Stimulated activated naive CD8-positive, alpha-beta T cell treated with anti-CD3 and anti-CD28 coated beads, Interleukin-15, amount 100 ng/mL, for 72 hours (primary cell): Measurements from ENCODE around the gene EHD1.

Source experiments
- ATAC-seq: fragments of 150-1000 bp; cut with Tn5 transposase; 2 replicates; pipeline ENCODE4 v1.10.0; 2021; ENCODE audit warnings: mild to moderate bottlenecking, moderate library complexity
- DNase-seq, 2 donors: peaks; one replicate each; pipeline ENCODE4 v3.0.0; 2021 to 2022
- H3K27ac Mint-ChIP-seq, 2 donors: one replicate each; pipeline ENCODE4 v1.8.0; 2022; ENCODE audit warnings: mild to moderate bottlenecking in 2 of 2, mixed read lengths in 2 of 2, moderate library complexity in 2 of 2
- H3K27me3 Mint-ChIP-seq: one replicate; pipeline ENCODE4 v1.8.0; 2022; ENCODE audit warnings: mixed read lengths
- H3K4me1 Mint-ChIP-seq: one replicate; pipeline ENCODE4 v1.8.0; 2022; ENCODE audit warnings: mild to moderate bottlenecking, mixed read lengths
- H3K4me3 Mint-ChIP-seq, 2 donors: one replicate each; pipeline ENCODE4 v1.8.0; 2022; ENCODE audit warnings: mild to moderate bottlenecking in 2 of 2, mixed read lengths in 2 of 2, moderate library complexity in 1 of 2
- H3K9me3 Mint-ChIP-seq, 2 donors: one replicate each; pipeline ENCODE4 v1.8.0; 2022; ENCODE audit warnings: mixed read lengths in 2 of 2

The EHD1 gene

GRCh38 chr11:64841592-64842365 lies 36.6 kb downstream of the EHD1 start:
- no peaks in the 10 kb centered on the region for H3K9me3 Mint-ChIP-seq
- peaks cover 29% of the 10 kb centered on the region for H3K4me1 Mint-ChIP-seq
- no peak overlapping the region for H3K4me3 Mint-ChIP-seq
- H3K27ac Mint-ChIP-seq: peak overlapping the region in 1 of 2 donors; percentile 66
- DNase-seq: no peak
- H3K27me3 Mint-ChIP-seq: no peaks in the 10 kb centered on the region
- ATAC-seq: no peak

DNA sequence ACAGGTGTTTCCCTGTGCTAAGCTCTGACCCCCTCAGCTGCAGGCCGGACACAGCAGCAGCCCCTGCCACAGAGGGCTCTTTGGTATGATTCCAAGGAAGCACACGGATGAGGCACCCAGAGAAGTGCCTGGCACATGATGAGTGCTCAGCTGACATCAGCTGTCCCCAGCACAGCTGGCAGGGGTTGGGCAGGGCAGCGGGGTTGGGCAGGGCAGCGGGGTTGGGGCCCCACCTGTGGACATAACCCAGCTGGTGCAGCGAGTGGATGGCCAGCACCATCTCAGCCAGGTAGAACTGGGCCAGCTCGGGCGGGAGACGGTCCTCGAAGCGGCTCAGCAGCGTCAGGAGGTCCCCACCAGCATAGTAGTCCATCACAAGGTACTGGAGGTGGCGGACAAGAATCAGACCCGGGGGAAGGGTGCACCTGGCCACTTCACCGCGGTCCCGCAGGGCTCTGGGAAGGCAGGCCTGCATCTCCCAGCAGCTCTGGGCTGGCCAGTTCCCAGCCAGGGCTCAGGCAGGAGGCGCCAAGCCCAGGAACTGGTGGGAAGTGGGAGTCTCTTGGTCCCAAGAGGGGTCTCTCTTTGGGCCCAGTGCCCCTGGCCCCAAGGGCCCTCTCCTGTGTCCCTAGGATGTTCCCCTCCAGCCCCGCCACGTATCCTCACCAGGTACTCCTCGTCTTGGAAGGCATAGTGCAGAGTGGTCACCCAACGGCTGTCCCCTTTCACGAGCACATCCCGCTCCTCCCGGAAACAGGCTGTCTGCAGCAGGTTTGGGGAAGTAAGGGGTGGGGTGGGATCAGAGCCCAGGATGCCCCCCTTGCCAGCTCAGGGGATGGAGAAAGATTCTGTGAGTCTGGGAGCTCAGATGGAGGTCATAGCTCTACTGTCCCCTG lies 38.3 kb downstream of the EHD1 start:
- no peak for DNase-seq
- H3K4me3 Mint-ChIP-seq: no peak overlapping the region
- H3K27me3 Mint-ChIP-seq: no peaks in the 10 kb centered on the region
- H3K9me3 Mint-ChIP-seq: no peaks in the 10 kb centered on the region
- peaks cover 20% of the 10 kb centered on the region for H3K4me1 Mint-ChIP-seq
- no peak for ATAC-seq
- H3K27ac Mint-ChIP-seq: no peak overlapping the region

- Mint-ChIP-seq H3K4me3 (no peak overlapping the region), H3K27ac (no peak overlapping the region)
- DNase-seq: no peak
These were observed 39.1 kb downstream of the EHD1 start for GRCh38 chr11:64839335-64839734.

GRCh38 chr11:64838600-64839334 lies 39.7 kb downstream of the EHD1 start:
- no peak overlapping the region for H3K4me3 Mint-ChIP-seq
- H3K9me3 Mint-ChIP-seq: no peaks in the 10 kb centered on the region
- H3K27me3 Mint-ChIP-seq: no peaks in the 10 kb centered on the region
- no peak overlapping the region for H3K27ac Mint-ChIP-seq
- no peak for DNase-seq
- peaks cover 11% of the 10 kb centered on the region for H3K4me1 Mint-ChIP-seq
- ATAC-seq: no peak

More at GRCh38 chr11:64839335-64839734, 39.1 kb downstream of the EHD1 start:
- no peak for ATAC-seq
- Mint-ChIP-seq H3K9me3 (no peaks in the 10 kb centered on the region), H3K4me1 (peaks cover 16% of the 10 kb centered on the region), H3K27me3 (no peaks in the 10 kb centered on the region)

GRCh38 chr11:64837887-64838351 lies 40.5 kb downstream of the EHD1 start:
- peaks cover 3% of the 10 kb centered on the region for H3K4me1 Mint-ChIP-seq
- no peak for DNase-seq
- no peaks in the 10 kb centered on the region for H3K9me3 Mint-ChIP-seq
- no peak for ATAC-seq
- H3K27me3 Mint-ChIP-seq: no peaks in the 10 kb centered on the region
- H3K27ac Mint-ChIP-seq: no peak overlapping the region
- no peak overlapping the region for H3K4me3 Mint-ChIP-seq

GRCh38 chr11:64836448-64837072 lies 41.9 kb downstream of the EHD1 start:
- DNase-seq (no peak), ATAC-seq (no peak)
- H3K27me3 Mint-ChIP-seq: no peaks in the 10 kb centered on the region
- H3K4me3 Mint-ChIP-seq: no peak overlapping the region
- no peak overlapping the region for H3K27ac Mint-ChIP-seq
- H3K4me1 Mint-ChIP-seq: no peaks in the 10 kb centered on the region
- H3K9me3 Mint-ChIP-seq: no peaks in the 10 kb centered on the region

DNA sequence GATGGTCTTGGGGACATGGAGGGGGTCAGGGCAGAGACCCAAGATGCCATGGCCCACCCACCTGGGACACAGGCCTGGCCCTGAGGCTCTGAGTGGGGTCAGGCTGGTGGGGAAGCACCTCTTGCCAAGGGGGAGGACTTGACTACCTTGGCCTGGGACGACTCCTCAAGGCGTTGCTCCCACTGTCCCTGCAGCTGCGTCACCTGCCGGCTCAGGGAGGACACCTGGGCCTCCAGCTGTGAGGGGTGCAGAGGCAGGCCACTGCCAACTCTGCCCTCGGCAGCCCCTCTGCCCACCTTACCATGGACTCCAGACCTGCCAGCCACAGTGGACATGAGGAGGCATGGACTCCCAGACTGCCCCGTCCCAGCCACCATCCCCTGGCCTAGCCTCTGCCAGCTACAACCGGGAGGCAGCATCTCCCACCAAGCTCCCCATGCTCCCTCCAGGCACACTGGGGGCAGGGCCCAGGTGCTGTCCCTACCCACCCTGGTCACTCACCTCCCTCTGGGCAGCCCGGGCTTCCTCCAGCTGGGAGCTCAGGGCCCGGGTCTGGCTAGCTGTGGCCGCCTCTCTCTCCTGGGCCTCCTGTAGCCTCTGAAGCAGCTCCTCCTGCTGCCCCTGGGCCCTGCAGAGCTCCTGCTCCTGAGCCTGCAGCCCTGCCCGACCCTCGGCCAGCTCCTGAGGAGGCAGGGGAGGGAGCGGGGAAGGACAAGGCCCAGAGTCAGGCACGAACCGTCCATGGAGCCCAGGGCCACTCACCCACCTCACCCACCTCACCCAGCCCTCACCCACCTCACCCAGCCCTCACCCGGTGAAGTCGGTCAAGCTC lies 42.6 kb downstream of the EHD1 start:
- ATAC-seq (no peak), DNase-seq (no peak)
- Mint-ChIP-seq H3K4me3 (no peak overlapping the region), H3K9me3 (no peaks in the 10 kb centered on the region), H3K27me3 (no peaks in the 10 kb centered on the region), H3K4me1 (no peaks in the 10 kb centered on the region), H3K27ac (no peak overlapping the region)

DNA sequence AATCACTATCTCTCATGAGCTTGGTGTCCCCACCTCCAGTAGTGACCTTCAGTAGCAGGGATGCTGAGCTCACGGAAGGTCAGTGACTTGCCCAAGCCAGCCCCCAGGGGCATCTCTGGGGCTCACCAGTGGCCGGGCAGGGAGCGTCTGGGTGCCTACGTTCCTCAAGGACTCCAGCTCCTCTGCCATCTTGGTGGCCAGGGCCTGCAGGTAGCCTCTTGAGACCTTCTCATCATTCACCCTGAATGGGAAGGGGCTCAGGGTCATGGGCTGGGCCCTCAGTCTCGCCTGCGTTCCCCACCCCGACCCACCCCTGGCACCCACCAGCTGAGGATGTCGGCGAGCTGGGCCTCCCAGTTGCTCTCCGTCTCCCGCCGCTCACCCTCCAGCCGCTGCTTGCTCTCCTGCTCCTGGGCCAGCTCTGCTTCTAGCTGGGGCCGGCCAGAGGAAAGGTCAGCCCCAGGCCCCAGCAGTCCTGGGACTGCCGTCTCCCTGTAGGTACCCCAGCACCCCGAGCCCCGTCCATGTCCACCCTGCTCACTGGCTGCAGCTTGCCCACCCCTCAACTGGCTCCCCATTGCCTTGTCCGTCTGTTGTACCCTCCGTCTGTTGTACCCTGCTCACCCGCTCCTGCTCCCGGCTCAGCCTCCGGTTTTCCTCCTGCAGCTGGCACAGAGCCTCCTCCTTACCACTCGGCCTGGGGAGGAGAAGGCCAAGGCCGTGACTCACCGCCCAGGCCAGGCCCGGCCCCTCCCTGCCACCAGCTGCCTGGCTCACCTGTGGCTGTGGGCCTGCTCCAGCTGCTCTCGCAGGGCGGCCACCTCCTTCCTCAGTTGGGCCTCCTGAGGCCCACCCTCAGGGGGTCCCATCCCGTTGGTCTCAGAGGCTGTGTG lies 43.5 kb downstream of the EHD1 start:
- H3K27ac Mint-ChIP-seq: no peak overlapping the region
- no peak for DNase-seq
- ATAC-seq: no peak
- H3K9me3 Mint-ChIP-seq: no peaks in the 10 kb centered on the region
- no peaks in the 10 kb centered on the region for H3K4me1 Mint-ChIP-seq
- H3K4me3 Mint-ChIP-seq: no peak overlapping the region
- no peaks in the 10 kb centered on the region for H3K27me3 Mint-ChIP-seq

DNA sequence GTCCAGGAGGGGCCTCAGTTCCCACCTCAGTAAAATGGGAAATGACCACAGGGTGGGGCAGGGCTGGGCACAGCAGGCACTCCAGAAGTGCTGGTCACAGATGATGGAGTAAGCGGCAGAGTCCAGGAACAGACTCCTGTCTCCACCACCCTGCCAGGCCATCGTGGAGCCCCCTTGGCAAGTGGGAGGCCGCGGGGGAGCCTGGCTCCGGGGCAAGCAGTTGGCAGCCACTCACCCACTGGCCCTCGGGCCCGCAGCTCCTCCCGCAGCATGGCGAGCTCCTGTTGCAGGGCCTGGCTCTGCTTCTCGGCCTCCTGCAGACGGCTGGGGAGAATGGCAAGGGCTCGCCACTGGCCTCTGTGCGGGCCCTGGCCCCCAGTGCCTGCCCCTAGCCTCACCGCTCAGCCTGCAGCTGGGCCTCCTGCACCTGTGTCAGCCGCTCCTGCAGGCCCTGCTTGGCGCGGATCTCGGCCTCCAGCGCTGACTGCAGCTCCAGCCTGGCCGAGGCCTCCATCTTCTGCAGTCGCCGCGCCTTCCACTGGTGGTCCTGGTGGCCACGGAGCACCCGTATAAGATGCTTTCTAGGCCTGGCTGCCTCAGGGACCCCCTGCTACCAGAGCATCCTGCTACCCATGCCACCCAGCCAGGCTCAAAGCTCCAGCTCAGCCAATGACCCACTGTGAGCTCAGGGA lies 44.2 kb downstream of the EHD1 start:
- DNase-seq: no peak
- Mint-ChIP-seq H3K4me1 (no peaks in the 10 kb centered on the region), H3K27ac (no peak overlapping the region), H3K4me3 (no peak overlapping the region), H3K27me3 (no peaks in the 10 kb centered on the region), H3K9me3 (no peaks in the 10 kb centered on the region)
- ATAC-seq: no peak

DNA sequence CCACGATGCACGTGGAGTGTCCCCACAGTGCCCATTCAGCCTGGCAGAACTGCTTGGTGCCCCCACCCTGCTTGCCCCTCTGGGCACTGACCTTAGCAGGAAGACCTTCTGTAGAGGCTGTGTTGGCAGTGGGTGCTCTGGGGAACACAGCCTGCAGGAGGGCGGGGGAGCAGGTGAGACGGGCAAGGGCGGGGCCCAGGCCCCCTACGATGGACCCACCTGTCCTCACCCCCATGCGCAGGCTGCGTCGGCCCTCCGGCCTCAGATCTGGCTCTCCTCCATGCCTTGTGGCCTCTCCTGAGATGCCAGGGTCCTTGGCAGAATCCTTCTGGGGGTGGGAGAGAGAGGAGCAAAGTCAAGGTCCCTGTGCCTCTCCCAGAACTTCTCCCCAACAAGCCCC lies 44.9 kb downstream of the EHD1 start:
- Mint-ChIP-seq H3K27ac (no peak overlapping the region), H3K4me3 (no peak overlapping the region), H3K4me1 (no peaks in the 10 kb centered on the region), H3K9me3 (no peaks in the 10 kb centered on the region), H3K27me3 (no peaks in the 10 kb centered on the region)
- DNase-seq (no peak), ATAC-seq (peak; percentile 15)

GRCh38 chr11:64833198-64833502 lies 45.3 kb downstream of the EHD1 start:
- DNase-seq: no peak
- H3K4me1 Mint-ChIP-seq: no peaks in the 10 kb centered on the region
- peak overlapping the region in 1 of 2 donors; percentile 78 for H3K27ac Mint-ChIP-seq
- H3K27me3 Mint-ChIP-seq: no peaks in the 10 kb centered on the region
- no peak overlapping the region for H3K4me3 Mint-ChIP-seq
- ATAC-seq: no peak
- no peaks in the 10 kb centered on the region for H3K9me3 Mint-ChIP-seq

GRCh38 chr11:64832467-64833197 lies 45.8 kb downstream of the EHD1 start:
- ATAC-seq: no peak
- no peaks in the 10 kb centered on the region for H3K27me3 Mint-ChIP-seq
- no peak overlapping the region for H3K4me3 Mint-ChIP-seq
- no peaks in the 10 kb centered on the region for H3K4me1 Mint-ChIP-seq
- no peaks in the 10 kb centered on the region for H3K9me3 Mint-ChIP-seq
- H3K27ac Mint-ChIP-seq: peak overlapping the region in 1 of 2 donors; percentile 78
- DNase-seq: no peak

DNA sequence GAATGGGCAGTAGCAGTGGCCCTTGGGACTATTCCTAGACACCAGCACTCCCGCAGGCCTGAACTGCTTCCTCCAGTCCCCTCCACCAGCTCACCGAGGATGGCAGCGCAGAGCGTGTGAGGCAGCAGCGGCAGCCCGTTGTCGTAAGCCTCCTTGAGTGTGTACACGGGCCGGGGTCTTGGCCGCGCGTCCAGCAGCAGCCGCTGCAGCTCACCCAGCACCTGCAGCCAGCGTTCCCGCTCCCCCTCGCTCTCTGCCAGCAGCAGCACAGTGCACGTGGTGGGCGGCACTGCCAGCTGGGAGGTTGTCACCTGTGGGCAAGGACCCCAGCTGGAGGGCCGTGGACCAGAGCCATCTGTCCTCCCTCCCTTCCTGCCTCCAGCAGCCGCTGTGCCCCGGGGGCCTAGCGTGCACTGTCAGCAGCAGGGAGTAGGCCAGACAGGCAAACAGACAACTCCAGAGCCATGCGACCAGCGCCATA lies 47.0 kb downstream of the EHD1 start:
- Mint-ChIP-seq H3K4me1 (no peaks in the 10 kb centered on the region), H3K27me3 (no peaks in the 10 kb centered on the region), H3K4me3 (no peak overlapping the region), H3K9me3 (no peaks in the 10 kb centered on the region), H3K27ac (no peak overlapping the region)
- DNase-seq (no peak), ATAC-seq (no peak)
